ENCODE data around the gene GREB1L. TPM values are rescaled to one million over a fixed set of nuclear protein-coding genes. Genes with fewer than 3 reads are reported as not detected.

The GREB1L gene
- total RNA-seq, 6 experiments from 2014 or later: 1.9 to 10.8 (median 2.3) TPM

DNA sequence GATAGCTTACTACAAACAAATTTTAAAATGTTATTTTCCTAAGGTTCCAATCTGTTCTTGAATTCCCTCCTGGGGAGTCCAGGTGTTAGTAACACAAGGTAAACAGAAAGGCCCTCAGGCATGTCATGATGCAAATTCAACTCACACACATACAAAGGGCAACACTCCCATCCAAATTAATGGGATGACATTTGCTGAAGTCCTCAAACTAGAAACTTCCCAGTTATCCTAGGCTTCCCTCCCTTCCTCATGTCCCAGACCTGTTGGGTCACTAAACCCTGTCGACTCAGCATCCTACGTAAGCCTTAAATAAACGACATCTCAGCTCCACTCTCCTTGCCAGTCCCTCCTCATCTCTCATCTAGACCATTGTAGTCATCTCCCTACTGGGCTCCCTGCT is 85.1 kb downstream of the GREB1L start:
- no peak overlapping the region for H3K27ac Mint-ChIP-seq
- H3K4me3 Mint-ChIP-seq: no peak overlapping the region
- peaks cover 32% of the 10 kb centered on the region for H3K4me1 Mint-ChIP-seq (ENCODE audit: low read depth)
- TF ChIP-seq, protein P1, sequence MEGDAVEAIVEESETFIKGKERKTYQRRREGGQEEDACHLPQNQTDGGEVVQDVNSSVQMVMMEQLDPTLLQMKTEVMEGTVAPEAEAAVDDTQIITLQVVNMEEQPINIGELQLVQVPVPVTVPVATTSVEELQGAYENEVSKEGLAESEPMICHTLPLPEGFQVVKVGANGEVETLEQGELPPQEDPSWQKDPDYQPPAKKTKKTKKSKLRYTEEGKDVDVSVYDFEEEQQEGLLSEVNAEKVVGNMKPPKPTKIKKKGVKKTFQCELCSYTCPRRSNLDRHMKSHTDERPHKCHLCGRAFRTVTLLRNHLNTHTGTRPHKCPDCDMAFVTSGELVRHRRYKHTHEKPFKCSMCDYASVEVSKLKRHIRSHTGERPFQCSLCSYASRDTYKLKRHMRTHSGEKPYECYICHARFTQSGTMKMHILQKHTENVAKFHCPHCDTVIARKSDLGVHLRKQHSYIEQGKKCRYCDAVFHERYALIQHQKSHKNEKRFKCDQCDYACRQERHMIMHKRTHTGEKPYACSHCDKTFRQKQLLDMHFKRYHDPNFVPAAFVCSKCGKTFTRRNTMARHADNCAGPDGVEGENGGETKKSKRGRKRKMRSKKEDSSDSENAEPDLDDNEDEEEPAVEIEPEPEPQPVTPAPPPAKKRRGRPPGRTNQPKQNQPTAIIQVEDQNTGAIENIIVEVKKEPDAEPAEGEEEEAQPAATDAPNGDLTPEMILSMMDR (IDR thresholded peaks at IDR 0.05): no peak
- H3K9me3 Mint-ChIP-seq: no peaks in the 10 kb centered on the region
- H3K36me3 Mint-ChIP-seq (ENCODE audit: low read depth): no peaks in the 10 kb centered on the region
- DNase-seq: no peak
- no peaks in the 10 kb centered on the region; the same call in 1 of the 2 replicates for H3K27me3 Mint-ChIP-seq (ENCODE audit: insufficient read depth)

DNA sequence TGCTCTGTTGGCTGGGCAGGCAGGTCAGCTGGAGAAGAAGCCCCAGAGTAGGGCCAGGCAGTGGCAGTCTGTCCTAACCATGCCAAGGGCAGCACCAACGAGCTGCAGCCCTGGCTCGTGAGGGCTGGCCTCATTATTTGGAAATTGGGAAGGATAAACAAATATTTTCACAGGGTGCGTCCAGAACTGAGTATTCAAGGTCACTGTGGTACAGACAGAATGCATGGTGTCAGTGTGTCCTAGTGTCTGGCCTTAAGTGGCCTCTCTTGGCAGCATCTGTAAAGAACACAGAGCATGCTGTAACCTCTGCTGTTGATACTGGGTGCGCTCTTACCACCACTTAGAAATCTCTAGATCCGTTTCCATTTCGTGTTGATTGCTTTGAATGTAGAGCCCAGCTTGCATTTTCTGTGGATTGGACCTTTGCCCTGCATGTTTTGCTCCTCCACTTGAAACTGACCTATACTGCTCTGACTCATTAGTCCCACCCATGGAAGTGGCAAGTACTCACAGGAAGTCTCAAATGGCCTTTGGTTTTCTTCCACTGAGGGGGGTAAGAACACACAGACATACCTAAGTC is 88.2 kb downstream of the GREB1L start:
- H3K27ac Mint-ChIP-seq: peak overlapping the region; percentile 61
- TF ChIP-seq, protein P1 (IDR thresholded peaks at IDR 0.05): no peak

DNA sequence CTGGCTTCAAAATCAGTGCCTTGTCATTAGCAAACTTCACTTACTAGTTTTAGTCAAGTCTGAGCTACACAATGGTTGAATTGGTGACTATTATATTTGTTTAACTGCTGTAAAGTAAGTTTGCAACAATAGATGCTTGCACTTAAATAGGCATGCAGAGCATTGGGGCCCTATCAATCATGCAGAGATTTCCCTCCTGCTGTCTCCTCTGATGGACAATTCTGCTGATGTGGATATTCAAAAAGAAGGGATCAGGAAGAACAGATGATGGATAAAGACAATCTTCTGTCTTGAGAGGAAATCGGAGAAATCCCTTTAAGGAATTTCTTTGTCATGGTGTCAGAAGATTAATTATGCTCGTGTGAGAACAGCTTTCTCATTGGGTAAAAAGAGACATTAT is 89.0 kb downstream of the GREB1L start:
- no peaks in the 10 kb centered on the region for H3K36me3 Mint-ChIP-seq (ENCODE audit: low read depth)
- no peaks in the 10 kb centered on the region for H3K9me3 Mint-ChIP-seq
- peak overlapping the region; percentile 61; the same call in 1 of the 2 replicates for H3K27ac Mint-ChIP-seq
- H3K27me3 Mint-ChIP-seq (ENCODE audit: insufficient read depth): no peaks in the 10 kb centered on the region; the same call in 1 of the 2 replicates
- TF ChIP-seq, protein P1 (IDR thresholded peaks at IDR 0.05): no peak
- H3K4me1 Mint-ChIP-seq (ENCODE audit: low read depth): peaks cover 35% of the 10 kb centered on the region
- no peak for DNase-seq
- no peak overlapping the region for H3K4me3 Mint-ChIP-seq

More for the DNA sequence above, 88.2 kb downstream of the GREB1L start:
- DNase-seq: peak; percentile 79
- H3K27me3 Mint-ChIP-seq (ENCODE audit: insufficient read depth): no peaks in the 10 kb centered on the region; the same call in 1 of the 2 replicates
- H3K4me3 Mint-ChIP-seq: peak overlapping the region; percentile 40
- H3K4me1 Mint-ChIP-seq (ENCODE audit: low read depth): peaks cover 32% of the 10 kb centered on the region
- H3K9me3 Mint-ChIP-seq: no peaks in the 10 kb centered on the region
- no peaks in the 10 kb centered on the region for H3K36me3 Mint-ChIP-seq (ENCODE audit: low read depth)

DNA sequence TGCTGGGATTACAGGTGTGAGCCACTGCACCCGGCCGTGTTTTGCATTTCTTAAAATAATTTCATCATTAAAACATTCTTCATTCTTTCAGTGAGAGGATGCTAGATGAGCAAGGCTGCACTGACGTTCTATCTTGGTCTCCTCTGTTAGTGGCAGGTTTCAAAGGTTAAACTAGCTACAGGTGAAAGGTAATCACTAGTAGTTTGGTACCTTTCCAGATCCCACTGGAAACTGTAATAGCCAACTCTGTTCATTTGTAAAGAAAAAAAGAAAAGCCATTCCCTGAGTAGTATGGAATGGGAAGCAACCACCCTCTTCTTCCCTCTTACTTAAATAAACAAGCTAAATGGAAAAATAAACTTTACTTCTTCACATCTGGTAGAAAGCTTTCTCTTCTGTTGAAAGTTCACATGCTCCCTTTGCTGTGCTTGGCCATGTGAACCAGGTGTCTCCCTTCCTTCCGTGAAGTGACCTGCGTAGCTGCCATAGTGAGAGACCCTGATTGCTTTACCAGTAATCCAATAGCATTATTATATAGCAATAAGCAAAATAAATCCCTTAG is 94.0 kb downstream of the GREB1L start:
- DNase-seq: no peak
- H3K27ac Mint-ChIP-seq: no peak overlapping the region
- TF ChIP-seq, protein P1 (IDR thresholded peaks at IDR 0.05): no peak
- no peak overlapping the region for H3K4me3 Mint-ChIP-seq
- H3K4me1 Mint-ChIP-seq (ENCODE audit: low read depth): peaks cover 19% of the 10 kb centered on the region
- no peaks in the 10 kb centered on the region for H3K36me3 Mint-ChIP-seq (ENCODE audit: low read depth)
- H3K27me3 Mint-ChIP-seq (ENCODE audit: insufficient read depth): no peaks in the 10 kb centered on the region
- no peaks in the 10 kb centered on the region for H3K9me3 Mint-ChIP-seq

DNA sequence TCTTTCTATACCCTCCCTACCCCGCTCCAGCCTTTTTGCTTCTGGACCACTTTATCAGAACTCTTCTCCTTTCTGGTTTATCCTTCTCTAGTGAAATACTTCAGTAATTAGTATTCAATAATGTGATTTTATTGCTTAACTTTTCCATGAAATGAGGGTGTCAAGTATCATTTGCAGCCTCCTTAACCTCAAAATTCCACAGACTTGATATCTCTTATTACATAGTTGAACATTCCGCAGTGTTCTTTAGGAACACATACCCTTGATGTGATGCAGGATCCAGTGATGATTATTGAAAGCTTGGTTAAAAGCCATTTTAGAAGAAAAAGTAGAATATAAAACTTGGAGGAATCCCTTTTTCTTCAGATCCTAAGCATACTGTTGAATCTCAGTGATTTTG is 94.8 kb downstream of the GREB1L start:
- Mint-ChIP-seq H3K4me1 (ENCODE audit: low read depth) (peaks cover 21% of the 10 kb centered on the region; the same call in 1 of the 2 replicates), H3K36me3 (ENCODE audit: low read depth) (no peaks in the 10 kb centered on the region), H3K9me3 (no peaks in the 10 kb centered on the region), H3K27me3 (ENCODE audit: insufficient read depth) (0 out of 2 replicates have a peak, but pooled peaks cover 2% of the 10 kb centered on the region), H3K4me3 (no peak overlapping the region), H3K27ac (no peak overlapping the region)
- TF ChIP-seq, protein P1 (IDR thresholded peaks at IDR 0.05): no peak
- no peak for DNase-seq

Data from HFFc6 (cell line).